HG03066 (cell line): ENCODE data around the gene BACH2.
"Not testable (repeated sequence)": the region's sequence is repeated elsewhere in the genome, so short reads cannot be mapped to it uniquely, and the experiment has no call there.

Experiments used
- ATAC-seq: cut with Tn5 transposase; IDR thresholded peaks from one replicate; pipeline ENCODE4 v1.9.1; 2021; ENCODE audit warnings: low read depth; ENCODE audit not compliant: unreplicated experiment

BACH2 gene

DNA sequence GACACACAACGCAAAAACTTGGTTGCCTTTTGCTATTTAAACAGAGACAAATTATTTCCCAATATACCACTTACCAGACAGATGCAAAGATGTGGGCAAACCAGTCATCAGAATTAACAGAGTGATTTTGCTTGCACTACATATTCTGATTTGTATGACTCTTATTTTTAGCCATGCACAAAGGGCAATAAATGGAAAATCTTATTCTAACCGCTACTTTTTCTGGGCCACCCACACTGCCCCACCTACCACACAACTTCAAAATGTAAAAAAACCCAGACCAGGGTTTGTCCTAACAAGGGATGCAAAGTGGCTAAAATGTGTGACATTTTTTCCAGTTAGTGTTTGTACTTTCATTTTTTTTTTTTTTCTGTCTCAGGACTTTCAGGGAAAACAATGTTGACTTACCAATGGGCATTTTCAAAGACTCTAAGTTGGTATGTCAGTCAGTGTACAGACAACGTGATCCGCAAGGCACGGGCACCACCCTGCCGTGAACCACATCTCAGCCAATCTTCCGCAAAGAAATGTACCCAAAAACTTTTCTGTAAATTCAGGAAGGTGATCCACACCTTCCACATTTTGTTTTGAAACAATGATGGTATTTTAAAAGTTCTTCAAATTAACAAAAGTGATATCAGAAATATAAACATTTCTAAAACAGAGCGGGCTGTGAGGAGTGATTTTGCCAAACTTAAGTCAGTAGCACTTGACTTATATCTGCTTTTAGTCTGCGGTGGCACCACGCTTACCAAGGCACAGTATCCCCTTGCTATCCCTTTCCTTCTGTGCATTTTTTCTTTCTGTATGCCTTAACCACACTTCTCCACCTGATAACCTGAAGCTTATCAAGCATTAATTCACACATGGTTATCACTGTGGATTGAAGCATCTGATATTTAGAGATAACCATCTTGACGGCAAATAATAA is 216.8 kb downstream of the BACH2 start:
- no peak for ATAC-seq

DNA sequence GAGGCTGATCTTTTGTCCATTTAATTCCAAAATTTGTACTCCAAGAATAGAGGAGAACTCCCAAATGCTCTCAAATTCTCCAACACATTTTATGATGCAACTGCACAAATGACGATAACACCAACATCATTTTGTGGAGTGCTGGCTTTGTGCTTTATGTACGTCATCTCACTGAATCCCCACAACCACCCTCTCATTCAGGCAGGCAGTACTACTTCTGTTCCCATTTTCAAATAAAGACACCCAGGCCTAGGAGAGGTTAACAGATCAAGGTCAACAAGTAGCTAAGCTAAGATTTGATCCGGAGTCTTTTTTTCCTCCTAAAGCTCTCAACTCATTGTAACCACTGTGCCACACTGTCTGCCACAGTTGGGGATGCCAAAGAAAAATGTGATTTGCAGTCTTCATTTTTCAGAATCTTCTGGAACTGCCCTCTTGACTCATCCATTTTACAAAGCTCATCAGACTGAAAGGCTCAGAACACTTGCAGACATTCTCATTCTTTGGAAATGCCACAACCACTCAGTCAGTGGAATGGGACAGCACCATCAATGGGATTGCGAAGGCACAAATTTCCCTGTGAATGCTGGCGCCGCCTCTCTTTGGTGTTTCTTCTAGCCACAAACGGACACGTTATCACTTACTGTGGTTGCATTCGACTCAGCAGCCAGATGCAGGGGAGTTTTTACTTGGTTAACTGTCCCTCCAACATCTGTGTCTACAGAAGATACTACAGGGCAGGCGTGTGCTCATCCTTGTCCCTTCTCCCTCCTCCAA is 217.9 kb downstream of the BACH2 start:
- no peak for ATAC-seq

DNA sequence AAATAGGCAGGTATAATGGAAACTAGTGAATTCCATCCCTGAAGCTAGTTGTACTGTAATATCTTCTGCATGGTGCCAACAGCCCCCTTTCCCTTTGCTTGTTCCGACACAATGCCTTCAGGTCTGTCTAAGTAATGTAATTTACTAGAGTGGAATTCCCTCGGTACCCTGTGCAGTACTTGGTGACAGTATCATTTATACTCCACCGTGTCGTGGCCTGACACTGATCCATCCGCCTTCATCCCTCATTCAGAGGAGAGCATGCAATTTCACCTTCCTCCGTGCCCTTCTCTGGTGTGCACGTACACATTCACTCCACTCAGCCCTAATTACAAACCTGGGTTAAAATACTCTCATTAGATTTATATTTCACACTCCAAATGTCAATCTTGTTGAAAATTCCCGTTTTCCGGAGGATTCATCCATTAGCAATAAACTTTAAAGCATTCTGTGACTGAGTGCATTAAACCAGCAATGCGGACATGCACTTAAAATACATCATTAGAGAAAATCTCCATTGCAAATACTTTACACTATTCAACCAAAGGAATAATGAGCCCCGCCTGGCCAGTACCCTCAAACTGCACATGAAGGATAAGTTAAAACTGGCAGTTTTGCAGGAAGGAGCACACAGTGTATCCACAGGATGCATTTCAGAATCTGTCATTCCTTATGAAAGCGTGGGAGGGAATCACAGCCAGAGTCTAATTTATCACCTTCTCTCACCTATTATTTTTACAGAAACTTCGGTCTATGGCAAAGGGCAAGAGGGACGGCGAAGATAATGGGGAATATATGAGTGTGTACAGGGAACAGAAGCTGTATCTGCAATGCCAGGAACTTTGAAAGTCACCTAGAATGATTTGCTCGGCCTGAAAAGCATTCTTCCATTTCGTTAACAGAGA is 219.9 kb downstream of the BACH2 start:
- ATAC-seq: no peak

GRCh38 chr6:90074161-90074850 is 222.3 kb downstream of the BACH2 start:
- ATAC-seq: no peak

DNA sequence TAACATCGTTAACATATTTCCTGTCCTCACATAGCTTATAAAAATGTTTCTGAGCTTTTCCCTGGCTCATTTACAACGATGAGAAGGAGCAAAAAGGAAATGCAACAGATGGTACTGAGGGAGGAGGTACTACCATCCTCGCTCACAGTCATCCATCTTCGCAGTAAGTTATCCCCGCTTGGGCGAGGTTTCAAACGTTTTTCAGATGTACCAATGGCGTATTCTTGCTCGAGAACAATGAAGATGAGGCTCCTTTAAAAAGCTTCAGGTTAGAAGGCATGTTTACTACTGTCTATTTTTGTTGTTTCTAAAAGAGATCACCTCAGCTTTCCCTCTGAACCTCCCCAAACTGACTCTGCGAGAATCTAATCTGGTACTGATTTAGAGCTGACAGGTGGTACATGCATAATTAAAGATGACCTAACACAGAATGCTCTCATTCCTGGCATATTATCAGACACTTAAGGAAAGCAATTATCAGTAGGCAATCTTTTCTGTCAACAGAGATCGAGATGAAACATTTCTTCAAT is 223.6 kb downstream of the BACH2 start:
- no peak for ATAC-seq

- ATAC-seq: no peak
Measured at GRCh38 chr6:90072501-90072900, 224.1 kb downstream of the BACH2 start.

DNA sequence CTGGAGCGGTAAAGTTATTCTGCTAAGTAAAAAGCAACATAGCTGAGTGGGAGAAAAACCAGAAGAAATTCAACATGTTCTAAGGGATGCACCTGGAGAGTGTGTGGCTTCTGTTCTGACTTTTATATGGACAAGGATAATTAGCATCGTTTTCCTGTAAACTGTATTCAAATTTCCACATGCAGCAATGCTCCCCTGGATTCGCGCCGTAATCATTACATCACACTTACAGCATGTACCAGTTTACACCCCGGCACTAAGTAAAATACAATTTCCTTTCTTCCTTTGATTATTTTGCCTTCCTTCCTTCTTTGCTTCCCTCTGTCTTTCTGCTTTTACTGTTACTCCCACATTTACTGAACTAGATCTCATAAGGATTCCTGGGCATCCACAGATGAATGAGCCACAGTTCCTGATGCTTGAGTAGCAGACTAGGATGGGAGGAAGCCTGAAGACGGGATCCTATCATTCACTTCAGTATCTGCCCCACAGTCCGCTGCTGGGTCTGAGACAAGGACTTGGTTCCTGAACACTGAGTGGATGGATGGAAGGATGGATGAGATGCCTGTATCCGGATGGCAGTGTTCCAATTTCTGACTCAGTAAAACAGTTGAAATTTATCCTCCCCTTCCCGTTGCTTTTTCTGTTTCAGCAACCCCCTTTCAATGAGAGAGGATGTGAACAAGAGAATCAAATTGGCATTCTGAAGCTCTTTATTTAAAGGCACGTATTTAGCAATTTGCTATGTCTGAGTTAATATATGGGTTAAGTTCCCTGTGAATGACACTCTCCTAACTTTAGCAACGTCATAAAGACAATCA is 227.7 kb downstream of the BACH2 start:
- ATAC-seq: no peak

DNA sequence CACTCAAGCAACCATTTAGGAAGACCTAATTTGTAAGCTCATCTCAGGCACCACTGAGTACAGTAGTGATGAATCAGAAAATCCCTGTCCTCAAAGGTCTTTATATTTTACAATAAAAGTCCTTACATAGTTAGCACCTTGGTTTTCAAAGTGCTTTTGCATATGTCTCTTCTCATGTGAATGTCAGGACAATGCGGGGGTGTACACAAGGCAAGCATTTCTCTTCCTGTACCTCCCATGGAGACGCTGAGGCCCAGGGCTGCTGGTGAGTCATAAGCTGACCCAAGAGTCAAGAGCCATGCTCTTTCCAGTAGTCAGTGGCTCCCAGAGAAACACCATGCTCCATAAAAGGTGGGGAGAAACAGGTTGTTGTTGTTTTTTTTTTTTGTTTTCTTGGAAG is 228.4 kb downstream of the BACH2 start:
- no peak for ATAC-seq

DNA sequence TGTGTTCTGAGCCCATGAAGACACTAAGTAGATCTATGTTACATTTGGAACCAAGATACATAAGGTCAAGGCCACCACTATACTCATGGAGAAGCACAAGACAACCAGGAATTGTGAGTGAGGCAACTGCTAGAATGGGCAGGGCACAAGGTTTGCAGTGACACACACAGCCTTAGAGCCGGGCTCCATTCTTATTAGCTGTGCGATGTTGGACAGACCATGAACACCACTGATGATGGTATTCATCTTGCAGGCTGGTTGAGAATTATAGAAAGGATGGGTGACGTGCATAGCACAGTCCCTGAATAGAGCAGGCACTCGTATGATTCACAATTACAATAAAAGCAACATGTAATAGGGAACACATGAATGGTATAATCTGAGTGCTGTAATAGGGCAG is 229.9 kb downstream of the BACH2 start:
- no peak for ATAC-seq

DNA sequence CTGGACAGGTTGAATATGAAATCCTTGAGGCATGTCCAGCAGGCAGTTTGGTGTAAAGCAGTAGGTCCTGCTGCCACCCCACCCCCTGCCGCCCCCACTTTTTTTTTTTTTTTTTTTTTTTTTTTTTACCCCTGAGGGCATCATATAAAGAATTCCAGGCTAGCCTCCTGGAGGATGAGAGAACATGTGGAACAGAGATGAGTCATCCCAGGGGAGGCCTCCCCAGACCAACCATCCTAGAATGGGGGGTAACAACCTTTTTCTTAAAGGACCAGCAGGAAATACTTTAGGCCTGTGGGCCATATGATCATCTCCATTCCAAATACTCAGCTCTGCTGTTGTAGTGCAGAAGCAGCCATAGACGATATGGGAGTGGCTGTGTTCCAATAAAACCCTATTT is 231.5 kb downstream of the BACH2 start:
- ATAC-seq: no peak

- ATAC-seq: no peak
Measured at GRCh38 chr6:90062667-90063066, 234.0 kb downstream of the BACH2 start.

GRCh38 chr6:90062051-90062450 is 234.6 kb downstream of the BACH2 start:
- no peak for ATAC-seq

GRCh38 chr6:90059178-90059577 is 237.5 kb downstream of the BACH2 start:
- ATAC-seq: not testable (repeated sequence)

- ATAC-seq: not testable (repeated sequence)
Measured at GRCh38 chr6:90055924-90056323, 240.7 kb downstream of the BACH2 start.

DNA sequence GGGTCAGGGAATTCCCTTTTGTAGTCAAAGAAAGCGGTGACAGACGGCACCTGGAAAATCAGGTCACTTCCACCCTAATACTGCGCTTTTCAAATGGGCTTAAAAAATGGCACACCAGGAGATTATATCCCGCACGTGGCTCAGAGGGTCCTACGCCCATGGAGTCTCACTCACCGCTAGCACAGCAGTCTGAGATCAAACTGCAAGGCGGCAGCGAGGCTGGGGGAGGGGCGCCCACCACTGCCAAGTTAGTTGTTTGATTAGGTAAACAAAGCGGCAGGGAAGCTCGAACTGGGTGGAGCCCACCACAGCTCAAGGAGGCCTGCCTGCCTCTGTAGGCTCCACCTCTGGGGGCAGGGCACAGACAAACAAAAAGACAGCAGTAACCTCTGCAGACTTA is 242.4 kb downstream of the BACH2 start:
- not testable (repeated sequence) for ATAC-seq

- ATAC-seq: no peak
Measured at GRCh38 chr6:90053614-90054013, 243.0 kb downstream of the BACH2 start.

GRCh38 chr6:90049295-90049694 is 247.3 kb downstream of the BACH2 start:
- no peak for ATAC-seq

DNA sequence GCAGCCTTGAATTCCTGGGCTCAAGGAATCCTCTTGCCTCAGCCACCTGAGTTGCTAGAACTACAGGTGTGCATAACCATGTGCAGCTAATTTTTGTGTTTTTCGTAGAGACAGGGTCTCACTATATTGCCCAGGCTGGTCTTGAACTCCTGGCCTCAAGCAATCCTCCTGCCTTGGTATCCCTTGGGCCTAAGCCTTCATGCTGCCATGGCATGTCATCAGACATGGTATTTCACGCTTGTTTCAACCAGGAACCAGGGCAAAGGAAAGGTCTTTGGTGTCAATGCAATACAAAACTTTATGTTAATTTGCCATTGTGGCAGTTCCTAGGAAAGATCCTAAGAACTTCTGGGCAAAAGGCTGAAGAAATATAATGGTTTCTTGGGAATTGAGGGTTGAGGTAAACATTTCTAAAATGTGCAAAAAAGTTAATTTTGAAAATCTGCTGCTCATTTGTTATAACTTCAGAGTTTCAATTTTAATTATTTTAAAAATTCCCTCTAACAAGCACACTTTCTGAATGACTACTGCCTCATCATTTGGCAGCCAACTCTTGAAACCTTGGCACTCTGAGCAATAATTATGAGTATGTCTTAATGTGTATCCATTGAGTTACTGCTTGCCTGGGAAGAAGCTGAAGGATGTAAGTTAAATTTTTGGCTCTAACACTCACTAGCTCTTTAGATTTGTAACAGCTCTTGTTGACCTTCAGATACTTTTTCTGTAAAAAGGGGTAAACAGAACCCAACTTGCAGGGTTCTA is 248.3 kb downstream of the BACH2 start:
- ATAC-seq: no peak
